GOT3 (cell line): ENCODE results near the gene FAM193B.

Source experiments
- DNase-seq: peaks from one replicate; lab custom pipeline; 2025; ENCODE audit warnings: mixed read lengths; lab: John Stamatoyannopoulos, UW

FAM193B gene

DNA sequence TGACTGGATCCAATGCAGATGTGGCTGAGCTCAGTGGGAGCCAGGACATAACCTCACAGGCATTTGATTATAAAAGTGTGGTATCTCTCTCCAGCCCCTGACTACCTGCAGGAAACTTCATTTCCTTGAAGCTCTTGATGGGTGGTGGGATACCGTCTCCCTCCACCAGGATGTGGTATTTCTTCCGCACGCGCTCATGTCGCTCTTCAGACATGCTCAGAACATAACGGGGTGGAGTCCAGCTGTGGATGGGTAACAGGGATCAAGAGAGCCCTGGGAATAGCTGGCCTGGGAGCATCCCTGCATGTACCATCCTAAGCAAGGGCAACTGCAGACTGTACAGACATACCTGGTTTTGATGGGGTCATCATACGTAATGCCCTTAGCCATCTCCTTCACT, 38.8 kb downstream of the FAM193B start:
- DNase-seq, result no peak

DNA sequence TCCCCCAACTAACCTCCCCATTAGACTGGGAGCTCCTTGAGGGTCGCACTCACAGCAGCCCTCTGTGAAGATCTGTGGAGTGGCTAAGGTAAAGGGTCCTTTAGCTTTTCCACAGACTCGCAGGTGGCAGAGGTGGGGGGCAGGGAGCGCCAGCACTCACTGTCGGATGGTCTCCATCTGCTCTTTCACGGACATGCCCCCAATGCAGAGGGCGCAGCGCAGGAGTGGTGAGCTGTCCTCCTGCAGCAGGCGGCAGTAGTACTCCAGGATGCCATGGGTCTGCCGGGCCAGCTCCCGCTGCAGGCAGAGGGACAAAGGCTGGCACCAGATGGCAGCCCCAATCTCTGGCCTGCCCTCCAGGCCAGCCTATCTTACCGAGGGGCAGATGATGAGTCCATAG, 39.8 kb downstream of the FAM193B start:
- DNase-seq, result no peak

DNA sequence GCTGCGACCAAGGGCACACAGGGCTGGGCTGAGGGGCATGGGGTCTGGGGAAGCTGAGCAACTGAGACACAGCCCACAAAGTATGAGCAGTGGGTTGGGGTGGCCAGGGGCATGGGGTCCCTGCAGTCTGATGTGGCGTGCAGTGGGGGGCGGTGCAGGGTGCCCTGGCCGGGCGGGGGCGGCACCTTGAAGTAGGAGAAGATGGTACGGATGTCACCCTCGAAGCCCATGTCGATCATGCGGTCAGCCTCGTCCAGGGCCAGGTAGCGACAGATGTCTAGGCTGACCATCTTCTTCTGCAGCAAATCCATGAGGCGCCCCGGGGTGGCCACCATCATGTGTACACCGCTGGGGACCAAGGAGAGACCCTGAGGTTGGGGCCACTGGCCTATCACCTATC, 40.9 kb downstream of the FAM193B start:
- DNase-seq, result no peak

DNA sequence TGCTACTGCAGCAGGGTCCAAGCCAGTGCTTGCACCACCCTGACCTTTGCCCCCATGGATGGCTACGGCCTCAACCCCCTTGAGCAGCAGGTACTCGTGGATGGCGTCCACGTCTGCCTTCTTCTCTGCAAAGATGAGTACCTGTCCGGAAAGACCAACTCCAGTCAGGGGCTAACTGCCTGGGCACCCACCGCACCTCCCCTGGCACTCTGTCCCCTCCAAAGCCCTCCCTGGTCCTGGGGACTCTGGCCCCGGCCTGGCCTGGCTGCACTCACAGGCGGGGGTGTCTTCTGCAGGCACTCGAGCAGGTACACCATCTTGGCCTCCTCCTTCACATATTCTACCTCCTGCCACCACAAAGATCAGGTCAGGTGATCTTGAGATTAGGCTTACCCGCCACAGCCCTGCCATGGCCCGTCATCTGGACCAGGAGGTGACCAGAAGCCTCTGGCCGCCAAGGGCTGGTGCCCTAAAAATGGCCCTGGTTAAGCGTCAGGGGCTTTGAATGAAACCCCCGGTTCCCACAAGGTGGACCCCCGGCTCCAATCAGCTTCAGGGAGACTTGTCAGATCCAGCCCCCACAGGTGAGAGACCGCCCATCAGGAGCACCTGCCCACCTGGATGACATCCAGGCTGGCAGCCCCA, 41.5 kb downstream of the FAM193B start:
- no peak for DNase-seq

- no peak for DNase-seq
These were observed 42.3 kb downstream of the FAM193B start for GRCh38 chr5:177511796-177512675.

GRCh38 chr5:177511181-177511580, 43.2 kb downstream of the FAM193B start:
- DNase-seq, result no peak

- no peak for DNase-seq
These were observed 43.8 kb downstream of the FAM193B start for GRCh38 chr5:177510567-177511053.

- DNase-seq, result no peak
These were observed 44.3 kb downstream of the FAM193B start for GRCh38 chr5:177509991-177510566.

DNA sequence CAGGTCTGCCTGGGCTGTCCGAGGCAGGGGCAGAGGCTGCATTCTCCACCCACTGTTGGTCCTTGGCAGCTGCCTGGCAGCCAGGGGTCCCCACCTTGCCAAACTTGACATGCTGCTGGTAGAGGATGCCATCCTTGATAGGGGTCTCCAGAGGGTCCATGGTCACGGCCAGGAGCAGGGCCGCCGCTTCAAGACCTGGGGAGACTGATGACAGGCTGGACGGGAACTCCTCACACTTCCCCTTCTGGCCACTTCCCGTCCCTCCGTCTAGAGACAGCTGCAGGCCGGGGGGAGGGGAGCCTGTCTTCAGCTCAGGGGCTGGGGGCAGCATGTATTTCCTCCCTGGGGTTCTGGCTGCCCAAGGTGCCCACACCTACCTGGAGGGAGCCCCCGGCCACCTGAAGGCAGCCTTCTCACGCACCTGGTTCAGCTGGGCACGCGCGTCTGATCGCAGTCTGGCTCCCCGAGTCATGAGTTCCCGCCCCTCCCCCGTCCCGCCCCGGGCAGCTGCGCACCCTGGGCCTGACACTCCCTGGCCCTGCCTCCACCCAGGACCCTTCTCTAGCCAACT, 44.9 kb downstream of the FAM193B start, which contains the start of gene DOK3:
DOK3 (minus strand) TSS at position 446 of the 571 bp plus-strand sequence; CDS start at position 160, 286 bp downstream.
- no peak for DNase-seq

DNA sequence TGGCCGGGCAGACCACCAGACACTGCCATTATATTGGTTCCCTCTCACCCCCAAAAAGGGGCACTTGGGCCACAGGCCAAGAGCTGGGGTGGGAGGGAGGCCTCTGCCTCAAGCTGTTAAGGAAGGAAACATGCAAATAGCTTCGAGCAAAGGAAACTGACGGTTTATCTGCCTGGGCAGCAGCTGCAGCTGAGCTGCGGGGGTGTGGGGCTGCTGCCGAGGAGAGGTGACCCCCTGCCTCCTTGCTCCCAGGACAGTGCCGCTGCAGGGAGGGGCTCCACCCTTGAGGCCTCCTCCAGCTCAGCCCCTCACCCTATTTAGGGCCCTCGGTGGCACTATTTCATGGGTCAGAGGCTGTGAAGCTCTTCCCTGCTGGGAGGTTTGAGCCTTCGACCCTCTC, 45.5 kb downstream of the FAM193B start:
- DNase-seq, result no peak

DNA sequence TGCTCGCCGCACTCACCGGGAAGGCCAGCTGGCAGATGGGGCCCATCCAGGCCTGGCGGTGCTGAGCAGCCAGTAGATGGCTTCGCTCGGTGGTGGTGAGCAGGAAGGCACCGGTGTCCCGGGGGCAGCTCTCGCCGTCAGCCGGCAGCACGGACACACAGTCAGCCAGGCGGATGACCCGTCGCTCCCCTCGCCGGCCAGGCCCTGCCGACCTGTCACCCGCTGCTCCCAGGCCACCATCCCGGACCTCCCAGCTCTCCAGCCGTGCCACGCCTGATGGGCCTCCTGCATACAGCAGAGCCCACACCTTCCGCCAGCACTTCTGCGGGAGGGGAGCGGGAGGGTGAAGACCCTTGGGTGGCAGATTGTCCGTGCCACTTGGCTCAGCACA, 46.1 kb downstream of the FAM193B start:
- DNase-seq, result no peak

DNA sequence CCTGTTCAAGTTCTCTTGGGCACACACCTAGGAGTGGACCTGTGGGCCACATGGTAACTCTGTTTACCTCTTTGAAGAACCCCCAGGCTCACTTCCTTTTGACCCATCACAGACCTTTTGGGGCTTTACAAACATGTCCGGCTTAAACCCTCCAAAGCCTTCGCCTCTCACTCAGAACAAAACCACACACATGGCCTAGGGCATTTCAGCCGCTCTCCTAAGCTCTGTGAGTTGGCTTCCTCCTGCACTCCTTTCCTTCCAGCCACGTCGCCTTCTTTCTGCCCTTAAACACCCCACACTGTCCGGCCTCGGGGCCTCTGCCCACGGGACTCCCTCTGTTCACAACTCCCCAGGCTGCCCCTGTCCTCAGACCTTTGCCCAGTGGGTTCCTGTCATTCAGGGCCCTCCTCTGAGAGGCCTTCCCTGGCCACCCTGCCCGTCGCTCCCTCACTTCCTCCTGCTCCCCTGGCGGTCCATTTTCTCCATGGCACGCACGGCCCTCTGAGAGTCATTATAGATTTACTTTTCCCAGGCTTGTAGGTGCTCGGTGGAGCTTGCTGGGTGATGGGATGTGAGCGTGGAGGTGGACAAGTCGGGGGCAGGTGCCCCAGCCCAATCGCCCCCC, 46.7 kb downstream of the FAM193B start:
- DNase-seq, result no peak

GRCh38 chr5:177507165-177507564, 47.2 kb downstream of the FAM193B start:
- DNase-seq, result no peak

DNA sequence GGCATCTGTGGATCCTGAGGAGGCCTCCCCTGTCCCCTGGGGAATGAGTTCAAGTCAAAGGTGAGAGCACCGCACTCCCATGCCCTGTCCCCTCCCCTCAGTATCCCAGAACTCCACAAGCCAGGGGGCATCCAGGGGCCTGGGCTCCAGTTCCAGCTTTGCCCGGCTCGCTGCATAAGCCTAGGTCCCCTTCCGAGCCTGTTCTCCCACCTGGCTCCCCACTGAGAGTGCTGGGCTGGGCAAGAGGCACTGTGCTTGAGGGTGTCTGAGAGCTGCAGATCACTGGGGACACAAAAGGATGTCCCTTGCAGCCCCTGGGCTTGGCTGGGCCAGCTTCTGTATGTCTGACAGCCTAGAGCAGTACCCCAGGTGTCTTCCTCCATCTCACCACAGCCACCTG, 49.3 kb downstream of the FAM193B start:
- DNase-seq, result no peak

GRCh38 chr5:177504086-177505056, 50.0 kb downstream of the FAM193B start:
- DNase-seq, result no peak

DNA sequence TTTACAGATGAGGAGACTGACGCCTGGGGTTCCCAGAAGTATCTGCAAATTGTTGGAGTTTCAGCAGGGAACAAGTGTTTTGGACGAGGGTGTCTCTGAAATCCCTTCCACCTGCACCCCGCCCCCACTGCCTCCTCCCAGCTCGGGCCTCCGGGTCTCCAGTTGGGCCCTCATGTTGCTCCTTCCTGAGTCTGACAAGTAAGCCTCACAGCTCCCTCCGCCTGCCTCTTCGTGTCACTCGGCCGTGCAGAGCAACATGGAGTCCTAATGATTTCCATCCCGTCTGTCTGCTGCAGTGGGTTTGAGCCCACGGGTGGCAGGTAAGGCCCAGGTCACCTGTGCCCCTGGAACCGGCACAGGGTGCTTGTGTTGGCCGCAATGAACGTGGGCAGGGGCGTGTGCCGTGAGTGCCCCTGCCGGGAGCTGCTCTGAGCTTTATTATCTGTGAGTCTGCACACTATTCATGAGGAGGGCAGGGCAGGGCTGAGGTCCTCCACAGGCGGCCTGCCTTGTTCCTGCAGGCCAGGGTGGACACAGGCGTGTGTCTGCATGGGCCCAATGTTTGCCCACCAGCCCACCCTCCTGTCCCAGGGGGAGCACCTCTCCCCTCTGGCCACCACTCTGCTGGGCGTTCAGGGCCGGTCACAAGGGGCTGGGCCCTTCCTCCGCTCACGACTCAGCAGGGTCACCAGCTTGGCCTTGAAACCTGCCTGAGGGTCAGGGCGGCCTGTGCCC, 50.8 kb downstream of the FAM193B start:
- no peak for DNase-seq

- no peak for DNase-seq
These were observed 51.5 kb downstream of the FAM193B start for GRCh38 chr5:177502886-177503285.

DNA sequence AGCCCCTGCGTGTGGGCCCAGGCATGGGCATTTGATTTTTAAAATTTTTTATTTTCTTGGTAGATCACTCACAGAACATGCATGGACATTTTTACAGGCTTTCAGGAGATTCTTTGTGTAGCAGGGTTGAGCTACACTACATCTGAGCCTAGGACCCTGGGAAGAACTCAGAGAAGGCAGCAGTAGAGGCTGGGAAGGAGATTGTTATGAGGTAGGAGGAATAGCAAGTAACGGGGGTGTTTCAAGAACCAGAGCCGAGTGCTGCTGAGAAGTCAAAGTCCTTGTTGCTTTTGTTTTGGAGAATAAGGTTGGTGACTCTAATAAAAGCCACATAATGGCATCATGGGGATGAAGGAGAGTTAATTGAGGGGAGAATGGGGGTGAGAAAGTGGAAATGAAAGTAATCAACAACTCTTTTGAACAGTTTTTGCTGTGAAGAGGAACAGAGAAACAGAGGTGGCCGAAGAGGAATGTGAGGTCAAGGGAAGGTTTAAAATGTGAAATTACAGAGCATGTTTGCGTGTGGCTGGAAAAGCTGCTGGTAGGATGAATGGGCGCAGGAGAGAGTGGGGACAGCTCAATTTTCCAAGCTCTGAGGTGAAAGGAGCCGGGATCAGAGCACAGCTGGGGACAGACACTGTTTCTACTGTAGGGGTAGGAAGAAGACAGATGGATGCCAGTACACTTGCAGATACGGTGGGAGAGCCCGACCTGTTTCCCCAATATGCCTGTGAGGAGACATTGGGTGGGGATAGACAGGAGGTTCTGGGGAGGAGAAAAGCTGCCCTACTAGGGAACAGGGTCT, 52.3 kb downstream of the FAM193B start:
- no peak for DNase-seq
